Natural killer cell (primary cell): Measurements from ENCODE around the gene ENO1. TPM values are rescaled to one million over a fixed set of nuclear protein-coding genes. Genes with fewer than 3 reads are reported as not detected.
"Not testable (repeated sequence)": the region's sequence is repeated elsewhere in the genome, so short reads cannot be mapped to it uniquely, and the experiment has no call there.

Experiments
- ATAC-seq, 3 donors: fragments of 150-1000 bp in 2 of 3; fragments of 200-7000 bp in 1 of 3; cut with Tn5 transposase; 1 replicate in 1 of 3; 2 replicates in 2 of 3; pipeline ENCODE4 v1.10.0; 2021; ENCODE audit warnings: mild to moderate bottlenecking in 2 of 3, moderate library complexity in 2 of 3
- DNase-seq, 2 donors: peaks; one replicate each; pipeline versions ENCODE4 v3.0.0 to v3.0.0-alpha.2; 2013 to 2021; ENCODE audit warnings: mixed read lengths in 1 of 2
- H3K27ac ChIP-seq: one replicate; pipeline ENCODE4 v1.5.1; 2013; ENCODE audit warnings: mild to moderate bottlenecking, low read length
- H3K27me3 ChIP-seq: one replicate; pipeline ENCODE4 v1.6.1; 2013; ENCODE audit warnings: low read length; ENCODE audit not compliant: control insufficient read depth, insufficient read depth
- H3K36me3 ChIP-seq: one replicate; pipeline ENCODE4 v1.6.1; 2013; ENCODE audit warnings: low read length; ENCODE audit not compliant: control insufficient read depth, insufficient read depth
- H3K4me1 ChIP-seq: one replicate; pipeline ENCODE4 v1.6.1; 2013; ENCODE audit warnings: low read length; ENCODE audit not compliant: control insufficient read depth, insufficient read depth
- H3K4me3 ChIP-seq: one replicate; pipeline ENCODE4 v1.5.1; 2013; ENCODE audit warnings: low read length
- H3K9me3 ChIP-seq: one replicate; pipeline ENCODE4 v1.6.1; 2013; ENCODE audit warnings: low read length; ENCODE audit not compliant: control insufficient read depth, insufficient read depth
- H3K27ac Mint-ChIP-seq, 2 donors: one replicate each; pipeline ENCODE4 v1.8.0; 2022; ENCODE audit warnings: mild to moderate bottlenecking in 2 of 2, mixed read lengths in 2 of 2, moderate library complexity in 1 of 2
- H3K27me3 Mint-ChIP-seq, 2 donors: one replicate each; pipeline ENCODE4 v1.8.0; 2022; ENCODE audit warnings: low read depth in 2 of 2, mixed read lengths in 2 of 2
- H3K36me3 Mint-ChIP-seq: one replicate; pipeline ENCODE4 v1.8.0; 2022; ENCODE audit warnings: mixed read lengths
- H3K4me1 Mint-ChIP-seq, 2 donors: one replicate each; pipeline ENCODE4 v1.8.0; 2022; ENCODE audit warnings: mixed read lengths in 2 of 2
- H3K4me3 Mint-ChIP-seq: one replicate; pipeline ENCODE4 v1.8.0; 2022; ENCODE audit warnings: mild to moderate bottlenecking, moderate library complexity, mixed read lengths
- H3K9me3 Mint-ChIP-seq, 2 donors: one replicate each; pipeline ENCODE4 v1.8.0; 2022; ENCODE audit warnings: mixed read lengths in 2 of 2
- WGBS: methylation state at CpG from one replicate; pipeline ENCODE4 v1.1.7; 2013; ENCODE audit warnings: missing lambda C conversion rate; ENCODE audit not compliant: insufficient coverage; 5-methylcytosine and 5-hydroxymethylcytosine counted together
- intact Hi-C: fragments of 100-400 bp; cut with micrococcal nuclease; formaldehyde crosslinking; loops from one replicate; pipeline ENCODE4 v1.14.2; 2022
- total RNA-seq, 4 donors: library from RNA; stranded (reverse); fragments of 120-200 nt in 1 of 4; gene quantifications; one replicate each; pipeline versions ENCODE4 v1.2.3 to v1.2.4, GENCODE V29; 2013 to 2022
- TF ChIP-seq, protein P1 (sequence below): fragments of 200-600 bp; IDR thresholded peaks from one replicate; pipeline ENCODE4 v1.8.0; 2022; ENCODE audit warnings: antibody characterized with exemption

Gene ENO1
- total RNA-seq, 3 donors from 2014 or later (not counting 1 experiment from before 2014, with no cell fraction given), result 254 to 299 (median 266) TPM

GRCh38 chr1:8903908-8904650 is 25.6 kb upstream of the ENO1 start:
- DNase-seq (no peak), ATAC-seq (no peak)
- Mint-ChIP-seq H3K4me1 (no peaks in the 10 kb centered on the region), H3K27me3 (no peaks in the 10 kb centered on the region), H3K27ac (no peak overlapping the region), H3K9me3 (no peaks in the 10 kb centered on the region), H3K4me3 (no peak overlapping the region), H3K36me3 (no peaks in the 10 kb centered on the region)
- intact Hi-C loops, result no loop called here
- TF ChIP-seq, protein P1, sequence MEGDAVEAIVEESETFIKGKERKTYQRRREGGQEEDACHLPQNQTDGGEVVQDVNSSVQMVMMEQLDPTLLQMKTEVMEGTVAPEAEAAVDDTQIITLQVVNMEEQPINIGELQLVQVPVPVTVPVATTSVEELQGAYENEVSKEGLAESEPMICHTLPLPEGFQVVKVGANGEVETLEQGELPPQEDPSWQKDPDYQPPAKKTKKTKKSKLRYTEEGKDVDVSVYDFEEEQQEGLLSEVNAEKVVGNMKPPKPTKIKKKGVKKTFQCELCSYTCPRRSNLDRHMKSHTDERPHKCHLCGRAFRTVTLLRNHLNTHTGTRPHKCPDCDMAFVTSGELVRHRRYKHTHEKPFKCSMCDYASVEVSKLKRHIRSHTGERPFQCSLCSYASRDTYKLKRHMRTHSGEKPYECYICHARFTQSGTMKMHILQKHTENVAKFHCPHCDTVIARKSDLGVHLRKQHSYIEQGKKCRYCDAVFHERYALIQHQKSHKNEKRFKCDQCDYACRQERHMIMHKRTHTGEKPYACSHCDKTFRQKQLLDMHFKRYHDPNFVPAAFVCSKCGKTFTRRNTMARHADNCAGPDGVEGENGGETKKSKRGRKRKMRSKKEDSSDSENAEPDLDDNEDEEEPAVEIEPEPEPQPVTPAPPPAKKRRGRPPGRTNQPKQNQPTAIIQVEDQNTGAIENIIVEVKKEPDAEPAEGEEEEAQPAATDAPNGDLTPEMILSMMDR, result no peak
- Histone ChIP-seq H3K9me3 (no peaks in the 10 kb centered on the region), H3K4me3 (no peak overlapping the region), H3K27me3 (no peaks in the 10 kb centered on the region), H3K36me3 (no peaks in the 10 kb centered on the region), H3K4me1 (peaks cover 10% of the 10 kb centered on the region), H3K27ac (no peak overlapping the region)
- whole genome bisulfite sequencing, result 100% methylated on average over 4 of the region's 6 CpGs

GRCh38 chr1:8903410-8903809 is 24.9 kb upstream of the ENO1 start:
- peaks cover 10% of the 10 kb centered on the region for H3K4me1 ChIP-seq
- no peaks in the 10 kb centered on the region for H3K36me3 ChIP-seq
- intact Hi-C loops, result no loop called here
- H3K4me3 ChIP-seq, result no peak overlapping the region
- no peaks in the 10 kb centered on the region for H3K27me3 Mint-ChIP-seq
- no peak overlapping the region for H3K27ac ChIP-seq
- TF ChIP-seq, protein P1, result no peak
- H3K9me3 Mint-ChIP-seq, result no peaks in the 10 kb centered on the region
- 94% methylated on average over 6 of the region's 6 CpGs for WGBS
- H3K36me3 Mint-ChIP-seq, result no peaks in the 10 kb centered on the region
- H3K4me1 Mint-ChIP-seq, result no peaks in the 10 kb centered on the region
- no peak overlapping the region for H3K4me3 Mint-ChIP-seq
- no peak for ATAC-seq
- no peak for DNase-seq
- H3K27ac Mint-ChIP-seq, result no peak overlapping the region
- no peaks in the 10 kb centered on the region for H3K27me3 ChIP-seq
- no peaks in the 10 kb centered on the region for H3K9me3 ChIP-seq

DNA sequence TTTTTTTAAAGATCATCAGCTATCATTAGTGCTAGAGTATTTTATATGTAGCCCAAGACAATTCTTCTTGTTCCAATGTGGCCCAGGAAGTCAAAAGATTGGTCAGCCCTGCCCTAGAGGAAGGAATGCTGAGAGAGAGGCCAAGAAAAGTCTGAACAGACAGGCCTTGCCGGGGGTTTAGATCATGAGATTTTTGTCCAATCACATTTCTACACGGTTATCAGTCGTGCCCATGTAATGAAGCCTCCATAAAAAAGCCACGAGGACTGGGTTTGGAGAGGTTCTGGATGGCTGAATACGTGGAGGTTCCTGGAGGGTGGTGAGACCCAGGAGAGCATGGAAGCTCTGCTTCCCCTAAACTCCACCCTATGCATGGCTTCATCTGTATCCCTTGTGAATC is 24.3 kb upstream of the ENO1 start:
- H3K27ac Mint-ChIP-seq, result no peak overlapping the region
- no peak for ATAC-seq
- WGBS, result 93% methylated on average over 4 of the region's 5 CpGs

GRCh38 chr1:8900684-8901083 is 22.2 kb upstream of the ENO1 start:
- H3K4me1 Mint-ChIP-seq, H3K27me3 Mint-ChIP-seq, H3K36me3 ChIP-seq, intact Hi-C loops, H3K9me3 Mint-ChIP-seq, H3K9me3 ChIP-seq, H3K27ac ChIP-seq, H3K27me3 ChIP-seq, H3K36me3 Mint-ChIP-seq, ATAC-seq, DNase-seq, H3K27ac Mint-ChIP-seq, H3K4me3 Mint-ChIP-seq, H3K4me3 ChIP-seq: not testable (repeated sequence)
- 81% methylated on average over 4 of the region's 4 CpGs for WGBS
- peaks cover 10% of the 10 kb centered on the region for H3K4me1 ChIP-seq

More for the DNA sequence above, 24.3 kb upstream of the ENO1 start:
- H3K4me3 ChIP-seq, result no peak overlapping the region
- no peak for DNase-seq
- Mint-ChIP-seq H3K4me3 (no peak overlapping the region), H3K9me3 (no peaks in the 10 kb centered on the region), H3K36me3 (no peaks in the 10 kb centered on the region), H3K4me1 (no peaks in the 10 kb centered on the region), H3K27me3 (no peaks in the 10 kb centered on the region)
- no peaks in the 10 kb centered on the region for H3K36me3 ChIP-seq
- intact Hi-C loops, result no loop called here
- H3K27me3 ChIP-seq, result no peaks in the 10 kb centered on the region
- TF ChIP-seq, protein P1, result no peak
- no peaks in the 10 kb centered on the region for H3K9me3 ChIP-seq
- H3K4me1 ChIP-seq, result peaks cover 10% of the 10 kb centered on the region
- H3K27ac ChIP-seq, result no peak overlapping the region
